C4-2B (cell line): ENCODE measurements around the gene GRK5.

Experiments used
- H3K27ac ChIP-seq: fragments of 450-650 bp; 2 replicates; pipeline ENCODE4 v1.5.1; 2017
- ZFX ChIP-seq: fragments of 450-650 bp; IDR thresholded peaks from 2 replicates; pipeline ENCODE4 v1.6.1; 2017
- TF ChIP-seq, protein P1 (sequence below): fragments of 450-650 bp; conservative IDR thresholded peaks from 2 replicates; pipeline ENCODE4 v1.5.1; 2017; ENCODE audit warnings: mild to moderate bottlenecking

GRK5 gene

DNA sequence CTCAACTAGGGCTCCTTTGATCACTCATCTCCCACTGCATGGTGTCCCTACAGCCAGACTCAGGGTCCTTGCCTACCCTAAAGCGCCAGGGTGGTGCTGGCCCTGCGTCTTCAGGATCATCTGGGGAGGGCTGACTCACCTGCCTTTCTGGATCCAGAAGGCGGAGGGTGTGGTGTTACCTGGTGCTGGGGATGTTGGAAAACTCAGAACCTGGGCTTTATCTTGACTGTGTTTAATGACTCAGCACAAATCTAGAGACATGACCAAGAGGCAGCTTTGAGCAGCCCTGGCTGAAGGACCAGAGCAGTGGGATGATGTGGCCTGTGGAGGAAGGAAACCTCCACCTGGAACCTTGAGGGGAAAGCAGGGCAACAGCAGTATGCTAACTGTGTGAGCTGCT is 96.5 kb downstream of the GRK5 start:
- TF ChIP-seq, protein P1, sequence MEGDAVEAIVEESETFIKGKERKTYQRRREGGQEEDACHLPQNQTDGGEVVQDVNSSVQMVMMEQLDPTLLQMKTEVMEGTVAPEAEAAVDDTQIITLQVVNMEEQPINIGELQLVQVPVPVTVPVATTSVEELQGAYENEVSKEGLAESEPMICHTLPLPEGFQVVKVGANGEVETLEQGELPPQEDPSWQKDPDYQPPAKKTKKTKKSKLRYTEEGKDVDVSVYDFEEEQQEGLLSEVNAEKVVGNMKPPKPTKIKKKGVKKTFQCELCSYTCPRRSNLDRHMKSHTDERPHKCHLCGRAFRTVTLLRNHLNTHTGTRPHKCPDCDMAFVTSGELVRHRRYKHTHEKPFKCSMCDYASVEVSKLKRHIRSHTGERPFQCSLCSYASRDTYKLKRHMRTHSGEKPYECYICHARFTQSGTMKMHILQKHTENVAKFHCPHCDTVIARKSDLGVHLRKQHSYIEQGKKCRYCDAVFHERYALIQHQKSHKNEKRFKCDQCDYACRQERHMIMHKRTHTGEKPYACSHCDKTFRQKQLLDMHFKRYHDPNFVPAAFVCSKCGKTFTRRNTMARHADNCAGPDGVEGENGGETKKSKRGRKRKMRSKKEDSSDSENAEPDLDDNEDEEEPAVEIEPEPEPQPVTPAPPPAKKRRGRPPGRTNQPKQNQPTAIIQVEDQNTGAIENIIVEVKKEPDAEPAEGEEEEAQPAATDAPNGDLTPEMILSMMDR = no peak
- no peak for TF ChIP-seq ZFX
- H3K27ac ChIP-seq = no peak overlapping the region

DNA sequence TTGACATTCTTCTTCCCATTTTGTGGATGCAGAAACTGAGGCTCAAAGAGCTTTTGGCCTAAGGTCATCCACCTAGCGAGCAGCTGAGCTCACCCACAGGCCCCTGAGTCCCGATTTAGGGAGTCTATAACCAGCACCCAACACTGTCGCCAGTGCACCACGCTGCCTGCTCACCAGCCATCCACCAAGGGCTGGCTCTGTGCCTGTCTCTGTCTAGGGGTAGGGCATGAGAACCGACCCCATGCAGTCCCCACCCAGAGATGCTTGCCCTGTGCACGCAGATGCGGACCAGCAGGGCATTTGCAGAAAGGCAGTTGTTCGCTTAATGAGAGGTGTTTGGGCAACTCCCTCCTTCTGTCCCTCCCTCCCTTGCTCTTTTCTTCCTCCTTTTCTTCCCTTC is 97.2 kb downstream of the GRK5 start:
- no peak overlapping the region for H3K27ac ChIP-seq
- TF ChIP-seq, protein P1 = no peak

DNA sequence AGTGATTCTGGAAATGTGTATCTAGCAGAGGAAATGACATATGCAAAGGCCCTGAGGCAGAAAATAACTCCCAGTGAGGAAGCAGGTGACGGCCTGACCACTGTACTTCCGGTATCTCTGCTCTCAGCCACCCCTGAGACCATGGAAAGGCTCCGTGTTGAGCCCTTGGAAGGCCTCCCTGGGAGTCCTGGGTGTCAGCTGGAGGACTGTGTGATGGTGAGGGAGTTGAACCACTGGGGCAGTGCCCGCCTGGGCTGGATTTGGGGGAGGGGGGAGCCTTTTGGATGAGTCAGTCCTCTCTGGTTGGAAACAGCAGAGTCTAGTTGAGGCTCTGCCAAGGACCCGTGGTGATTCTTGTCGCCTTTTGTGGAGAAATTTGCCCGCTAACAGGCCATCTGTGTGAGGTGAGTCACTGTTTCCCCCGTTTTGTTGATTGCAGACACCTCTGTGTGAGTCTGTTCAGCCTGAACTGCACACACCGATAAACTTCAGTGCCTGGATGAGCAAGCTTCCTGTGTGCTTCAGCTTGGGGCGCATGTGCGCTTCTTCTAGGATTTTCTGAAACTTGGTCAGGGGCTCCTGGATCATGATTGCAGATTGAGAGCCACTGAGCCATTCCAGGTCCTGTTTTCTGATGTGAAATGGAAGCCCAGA is 98.6 kb downstream of the GRK5 start:
- TF ChIP-seq, protein P1 = no peak
- TF ChIP-seq ZFX = no peak
- no peak overlapping the region for H3K27ac ChIP-seq

DNA sequence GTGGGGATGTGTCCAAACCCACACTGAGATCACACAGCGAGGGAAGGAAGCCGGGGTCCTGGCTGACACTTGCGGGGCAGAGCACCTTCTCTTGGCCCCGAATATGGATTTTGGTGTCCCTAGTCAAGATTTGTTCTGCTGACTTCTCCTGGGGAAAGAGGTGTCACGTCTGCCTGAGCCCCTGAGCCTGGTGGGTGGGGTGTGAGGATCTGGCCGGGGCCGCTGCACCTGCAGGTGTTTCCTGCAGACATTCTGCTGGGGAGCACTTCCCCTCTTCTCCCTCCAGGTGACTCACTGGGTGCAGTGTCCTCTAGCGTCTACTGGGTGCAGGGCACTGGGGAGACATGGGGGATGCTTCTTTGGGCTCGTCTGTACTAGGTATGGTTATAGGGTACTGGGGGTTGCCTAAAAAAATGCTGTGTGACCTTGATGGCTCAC is 99.2 kb downstream of the GRK5 start:
- TF ChIP-seq, protein P1 = no peak
- TF ChIP-seq ZFX = no peak
- H3K27ac ChIP-seq = no peak overlapping the region

DNA sequence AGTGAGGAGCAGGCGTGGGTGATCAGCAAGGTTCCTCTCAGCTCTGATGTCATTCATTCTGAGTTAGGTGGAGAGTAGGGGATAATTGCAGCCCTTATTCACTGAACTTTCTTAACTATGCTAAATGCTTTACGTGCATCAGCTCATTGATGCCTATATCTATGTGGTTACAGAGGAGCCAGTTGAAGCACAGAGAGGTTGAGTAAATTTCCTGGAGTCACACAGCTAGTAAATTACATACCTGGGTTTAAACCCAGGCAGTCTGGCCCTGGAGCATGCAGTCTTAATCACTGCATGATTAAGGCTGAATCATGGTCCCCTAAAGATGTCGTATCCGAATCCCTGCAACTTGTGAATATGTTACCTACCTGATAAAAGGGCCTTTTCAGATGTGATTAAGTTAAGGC is 99.6 kb downstream of the GRK5 start:
- no peak overlapping the region for H3K27ac ChIP-seq
- TF ChIP-seq ZFX = no peak

DNA sequence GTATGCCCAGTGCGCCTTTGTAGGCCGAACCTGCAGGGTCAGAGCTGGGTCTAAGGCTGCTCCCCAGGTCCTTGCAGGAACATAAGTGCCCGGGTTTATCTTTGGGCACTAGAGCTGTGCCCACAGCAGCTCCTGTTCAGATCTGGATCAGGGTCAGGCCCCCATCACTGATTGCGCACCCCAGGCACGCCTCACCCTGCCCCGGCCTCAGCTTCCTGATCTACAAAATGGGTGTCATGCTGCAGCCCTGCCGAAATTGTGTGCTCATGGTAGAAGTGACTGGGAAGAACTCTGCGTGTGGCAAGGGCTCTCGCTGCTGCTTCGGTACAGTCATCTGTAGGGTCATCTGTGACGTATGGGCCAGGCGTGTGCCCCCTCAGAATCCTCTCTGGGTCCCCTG is 100.7 kb downstream of the GRK5 start:
- TF ChIP-seq ZFX = no peak
- TF ChIP-seq, protein P1 = no peak

DNA sequence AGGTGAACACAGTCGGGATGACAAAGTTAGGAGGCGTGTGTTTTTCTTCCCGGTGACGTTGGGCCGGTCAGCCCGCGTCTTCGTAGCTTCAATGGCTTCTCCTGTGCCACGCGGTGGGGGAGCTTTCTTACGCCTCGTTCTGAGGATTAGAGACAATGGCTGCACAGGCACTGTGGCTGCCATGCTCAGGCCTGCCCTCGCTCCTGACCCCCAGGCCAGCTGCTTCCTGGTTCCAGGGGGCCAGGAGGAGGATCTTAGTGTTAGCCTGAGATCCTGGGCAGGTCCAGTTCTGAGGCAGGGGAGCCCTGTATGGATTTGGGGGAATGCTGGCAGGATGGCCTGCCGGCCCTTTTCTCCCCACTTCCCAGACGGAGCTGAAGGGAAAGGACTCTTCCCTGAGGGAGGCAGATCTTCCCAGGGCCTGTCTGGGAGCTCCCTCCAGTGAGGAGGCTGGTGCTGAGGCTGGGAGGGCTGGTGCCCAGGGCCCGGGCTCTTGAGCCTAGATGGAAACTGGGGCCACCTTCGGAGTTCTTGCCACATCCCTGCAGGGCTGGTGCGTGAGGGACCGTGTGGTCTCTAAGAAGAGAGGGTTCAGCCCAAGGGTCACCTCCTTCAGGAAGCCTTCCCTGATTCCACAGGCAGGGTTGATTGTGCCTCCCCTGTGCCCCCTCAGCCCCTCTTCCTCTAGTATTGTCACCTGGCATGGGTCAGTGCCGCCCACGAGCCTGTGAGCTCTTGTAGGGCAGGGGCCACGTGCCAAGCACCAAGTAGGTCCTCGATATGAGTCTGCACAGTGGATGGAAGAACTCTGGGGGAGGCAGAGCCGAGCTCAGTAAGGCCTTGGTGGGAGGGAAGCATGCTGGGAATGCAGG is 101.4 kb downstream of the GRK5 start:
- H3K27ac ChIP-seq = no peak overlapping the region
- TF ChIP-seq, protein P1 = no peak
- TF ChIP-seq ZFX = no peak

More for the DNA sequence above, 100.7 kb downstream of the GRK5 start:
- no peak overlapping the region for H3K27ac ChIP-seq
